Ovary (tissue), 9 donors: ENCODE data around the gene NEUROG2. TPM values are rescaled to one million over a fixed set of nuclear protein-coding genes. Genes with fewer than 3 reads are reported as not detected.

Experiments used
- DNase-seq, 5 donors: peaks; one replicate each; pipeline ENCODE4 v3.0.0-alpha.2; 2019 to 2020
- H3K27ac ChIP-seq, 2 donors: fragments of 200-600 bp; one replicate each; pipeline versions ENCODE4 v1.5.1 to v1.8.0; 2019 to 2022
- H3K27me3 ChIP-seq: fragments of 200-600 bp; one replicate; pipeline ENCODE4 v1.8.0; 2022
- H3K36me3 ChIP-seq: fragments of 200-600 bp; sonication (generic); one replicate; pipeline ENCODE4 v1.5.1; 2019
- H3K4me1 ChIP-seq: one replicate; pipeline ENCODE4 v1.8.1; 2013; ENCODE audit warnings: mild to moderate bottlenecking, moderate library complexity; ENCODE audit not compliant: insufficient read depth
- H3K4me3 ChIP-seq: fragments of 200-600 bp; sonication (generic); one replicate; pipeline ENCODE4 v1.5.1; 2017
- H3K9me3 ChIP-seq, 2 donors: fragments of 200-600 bp in 1 of 2; sonication (generic) in 1 of 2; one replicate each; pipeline versions ENCODE4 v1.5.1 to v1.8.1; 2013 to 2019; ENCODE audit warnings: mild to moderate bottlenecking in 1 of 2, moderate library complexity in 1 of 2
- EP300 ChIP-seq: sonication (generic); formaldehyde crosslinking; IDR thresholded peaks from one replicate; pipeline ENCODE4 v1.6.1; 2017; ENCODE audit warnings: antibody characterized with exemption
- POLR2A ChIP-seq: fragments of 450-650 bp; IDR thresholded peaks from one replicate; pipeline ENCODE4 v1.6.1; 2017; ENCODE audit warnings: antibody characterized with exemption, mild to moderate bottlenecking, moderate library complexity
- WGBS, 3 donors: extraction: QIAGEN DNeasy Blood & Tissue Kit in 1 of 3; methylation state at CpG; one replicate each; pipeline versions ENCODE4 v1.1.5 to v1.1.7; 2013 to 2017; 5-methylcytosine and 5-hydroxymethylcytosine counted together
- intact Hi-C, 4 donors: fragments of 100-400 bp; cut with DNase I; formaldehyde crosslinking; loops; one replicate each; pipeline versions ENCODE4 v1.11.0 to v1.15.1; 2022 to 2023
- polyA plus RNA-seq, 2 donors: library from polyadenylated mRNA; stranded (reverse); fragments of 200-250 nt in 1 of 2; fragments of 350-450 nt in 1 of 2; fragmentation: Illumina TruSeq in 1 of 2; extraction: RNeasy Lipid Tissue Mini Kit (QIAGEN cat#74804) in 1 of 2; gene quantifications; one replicate each; pipeline ENCODE4 v1.2.3, GENCODE V29; 2013 to 2014
- total RNA-seq, 7 donors: library from RNA; depleted of rRNA in 2 of 7; stranded (reverse); fragments of >200 nt in 2 of 7; fragmentation: NEBNext Ultra II Directional in 3 of 7; extraction: Animal tissue kit (Norgen Biotek cat#: 25700) in 3 of 7; gene quantifications; one replicate each; pipeline versions ENCODE4 v1.1.0 to v1.2.4, GENCODE V29; 2016 to 2023
- TF ChIP-seq, protein P1 (sequence below), 3 donors: fragments of 450-650 bp in 2 of 3; fragments of 200-600 bp in 1 of 3; IDR thresholded peaks; one replicate each; pipeline versions ENCODE4 v1.5.1 to v1.8.0; 2016 to 2022; ENCODE audit warnings: antibody characterized with exemption in 3 of 3, mild to moderate bottlenecking in 1 of 3
- donor health status: DM: no; HTN: no; CAD: no; lungs with moderate emphysema.
- donor health status: DM: no; HTN: no; CAD: no.
- donor health status: Bipolar disorder and iron deficiency.
- donor health status: DM: yes; HTN: yes; CAD: no.
- donor health status: DM: no; HTN: no; CAD: no.
- donor health status: DM: yes; HTN: yes; CAD: no.

NEUROG2 gene
- total and polyA plus RNA-seq, 9 donors: not detected

DNA sequence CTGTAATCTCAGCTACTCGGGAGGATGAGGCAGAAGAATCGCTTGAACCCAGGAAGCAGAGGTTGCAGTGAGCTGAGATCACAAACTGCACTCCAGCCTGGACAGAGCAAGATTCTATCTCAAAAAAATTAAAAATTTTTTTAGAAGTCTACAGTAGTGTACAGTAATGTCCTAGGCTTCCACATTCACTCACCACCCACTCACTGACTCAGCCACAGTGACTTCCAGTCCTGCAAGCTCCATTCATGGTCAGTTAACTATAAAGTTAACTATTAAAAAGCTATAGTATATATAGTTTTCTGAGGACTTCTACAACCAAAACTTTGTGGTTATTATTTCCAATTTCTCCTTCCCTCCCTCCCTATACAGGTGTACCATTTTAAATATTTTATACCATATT is 34.7 kb upstream of the NEUROG2 start:
- no peak for DNase-seq
- H3K4me3 ChIP-seq: no peak overlapping the region
- H3K9me3 ChIP-seq: no peaks in the 10 kb centered on the region
- intact Hi-C loops: no loop called here
- 93 to 97% (median 95%) methylated on average over 2 of the region's 2 CpGs for WGBS, 3 donors
- H3K4me1 ChIP-seq: no peaks in the 10 kb centered on the region
- TF ChIP-seq, protein P1, sequence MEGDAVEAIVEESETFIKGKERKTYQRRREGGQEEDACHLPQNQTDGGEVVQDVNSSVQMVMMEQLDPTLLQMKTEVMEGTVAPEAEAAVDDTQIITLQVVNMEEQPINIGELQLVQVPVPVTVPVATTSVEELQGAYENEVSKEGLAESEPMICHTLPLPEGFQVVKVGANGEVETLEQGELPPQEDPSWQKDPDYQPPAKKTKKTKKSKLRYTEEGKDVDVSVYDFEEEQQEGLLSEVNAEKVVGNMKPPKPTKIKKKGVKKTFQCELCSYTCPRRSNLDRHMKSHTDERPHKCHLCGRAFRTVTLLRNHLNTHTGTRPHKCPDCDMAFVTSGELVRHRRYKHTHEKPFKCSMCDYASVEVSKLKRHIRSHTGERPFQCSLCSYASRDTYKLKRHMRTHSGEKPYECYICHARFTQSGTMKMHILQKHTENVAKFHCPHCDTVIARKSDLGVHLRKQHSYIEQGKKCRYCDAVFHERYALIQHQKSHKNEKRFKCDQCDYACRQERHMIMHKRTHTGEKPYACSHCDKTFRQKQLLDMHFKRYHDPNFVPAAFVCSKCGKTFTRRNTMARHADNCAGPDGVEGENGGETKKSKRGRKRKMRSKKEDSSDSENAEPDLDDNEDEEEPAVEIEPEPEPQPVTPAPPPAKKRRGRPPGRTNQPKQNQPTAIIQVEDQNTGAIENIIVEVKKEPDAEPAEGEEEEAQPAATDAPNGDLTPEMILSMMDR (IDR thresholded peaks at IDR 0.05): no peak
- TF ChIP-seq EP300 (no peak), POLR2A (no peak)
- H3K27me3 ChIP-seq: no peaks in the 10 kb centered on the region
- no peaks in the 10 kb centered on the region for H3K36me3 ChIP-seq
- H3K27ac ChIP-seq: no peak overlapping the region

DNA sequence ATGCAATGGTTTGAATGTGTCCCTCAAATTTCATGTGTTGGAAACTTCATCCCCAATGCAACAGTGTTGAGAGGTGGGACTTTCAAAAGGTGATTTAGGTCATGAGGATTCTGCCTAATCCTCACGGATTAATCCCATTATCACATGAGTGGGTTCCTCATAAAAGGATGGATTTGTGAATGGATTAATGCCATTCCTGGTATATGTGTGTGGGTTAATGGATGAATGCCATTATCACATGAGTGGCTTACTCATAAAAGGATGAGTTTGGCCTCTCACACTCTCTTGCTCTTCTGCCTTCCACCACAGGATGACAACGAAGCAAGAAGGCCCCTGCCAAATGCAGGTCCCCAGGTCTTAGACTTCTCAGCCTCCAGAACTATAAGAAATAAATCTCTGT is 30.5 kb upstream of the NEUROG2 start:
- no peaks in the 10 kb centered on the region for H3K27me3 ChIP-seq
- H3K4me1 ChIP-seq: no peaks in the 10 kb centered on the region
- no peaks in the 10 kb centered on the region for H3K9me3 ChIP-seq
- no peak overlapping the region for H3K27ac ChIP-seq
- WGBS, 3 donors: 82 to 88% (median 85%) methylated on average over 2 of the region's 2 CpGs
- TF ChIP-seq EP300 (no peak), POLR2A (no peak)
- TF ChIP-seq, protein P1 (IDR thresholded peaks at IDR 0.05): no peak
- DNase-seq: no peak
- H3K4me3 ChIP-seq: no peak overlapping the region
- intact Hi-C loops: no loop called here
- no peaks in the 10 kb centered on the region for H3K36me3 ChIP-seq

DNA sequence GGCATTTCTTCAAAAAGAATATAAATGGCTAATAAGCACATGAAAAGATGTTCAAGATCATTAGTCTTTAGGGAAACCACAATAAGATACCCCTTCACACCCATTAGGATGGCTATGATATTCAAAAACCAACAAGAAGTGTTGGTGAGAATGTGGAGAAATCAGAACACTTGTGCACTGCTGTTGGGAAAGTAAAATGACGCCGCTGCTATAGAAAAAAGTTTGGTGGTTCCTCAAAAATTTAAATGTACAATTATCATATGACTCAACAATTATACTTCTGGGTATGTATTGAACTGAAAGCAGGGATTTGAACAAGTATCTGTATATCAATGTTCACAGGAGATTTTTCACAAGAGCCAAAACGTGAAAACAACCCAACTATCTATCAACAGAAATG is 29.4 kb upstream of the NEUROG2 start:
- H3K9me3 ChIP-seq: no peaks in the 10 kb centered on the region
- WGBS, 3 donors: 95% methylated on average over 3 of the region's 3 CpGs
- TF ChIP-seq EP300: no peak
- no peak for TF ChIP-seq POLR2A
- TF ChIP-seq, protein P1 (IDR thresholded peaks at IDR 0.05): no peak
- no peak overlapping the region for H3K27ac ChIP-seq
- no peak overlapping the region for H3K4me3 ChIP-seq
- no peaks in the 10 kb centered on the region for H3K4me1 ChIP-seq
- no peaks in the 10 kb centered on the region for H3K36me3 ChIP-seq
- no peaks in the 10 kb centered on the region for H3K27me3 ChIP-seq
- no peak for DNase-seq
- intact Hi-C loops: no loop called here

DNA sequence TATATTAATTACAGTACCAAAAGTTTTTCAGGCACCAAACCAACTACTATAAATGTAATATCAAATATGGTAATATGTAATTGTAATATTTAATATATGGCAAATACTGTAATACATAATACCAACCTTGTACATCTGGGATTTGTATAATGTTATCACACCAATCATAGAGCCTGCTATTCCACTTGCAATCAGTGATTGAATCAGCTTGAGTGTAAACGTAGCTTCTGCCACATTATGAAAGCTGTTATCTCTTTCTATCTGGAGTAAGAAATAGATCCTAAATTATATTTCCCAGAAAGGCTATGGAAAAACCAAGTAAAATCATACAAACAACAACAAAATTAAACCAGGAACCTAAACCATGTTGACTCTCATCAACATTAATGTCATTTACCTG is 24.7 kb upstream of the NEUROG2 start:
- intact Hi-C loops: no loop called here
- H3K27ac ChIP-seq: no peak overlapping the region
- H3K4me1 ChIP-seq: no peaks in the 10 kb centered on the region
- 85 to 95% (median 89%) methylated on average over 1 of the region's 1 CpG for WGBS, 3 donors
- H3K27me3 ChIP-seq: no peaks in the 10 kb centered on the region
- no peaks in the 10 kb centered on the region for H3K9me3 ChIP-seq
- no peak overlapping the region for H3K4me3 ChIP-seq
- no peak for DNase-seq
- H3K36me3 ChIP-seq: no peaks in the 10 kb centered on the region
- TF ChIP-seq EP300 (no peak), POLR2A (no peak)
- TF ChIP-seq, protein P1 (IDR thresholded peaks at IDR 0.05): no peak

DNA sequence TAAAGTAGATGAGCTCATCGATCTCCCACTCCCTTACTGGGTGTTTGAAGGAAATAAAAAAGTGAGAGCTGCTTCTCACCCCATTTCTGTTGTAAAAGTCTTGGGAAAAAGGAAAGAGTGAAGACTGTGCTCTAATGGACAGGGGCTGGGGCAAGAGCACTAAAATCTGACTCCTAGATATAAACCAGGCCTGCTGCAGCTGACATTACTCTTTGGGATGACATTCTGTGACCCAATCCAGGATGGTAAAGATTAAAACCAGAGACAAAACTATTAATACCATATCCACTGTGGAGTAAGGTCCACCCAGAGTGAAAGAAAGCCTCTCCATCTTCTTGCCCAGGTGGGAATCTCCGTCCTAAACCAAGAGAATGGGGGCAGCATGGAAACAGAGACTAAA is 20.1 kb upstream of the NEUROG2 start:
- no peaks in the 10 kb centered on the region for H3K9me3 ChIP-seq
- no peak overlapping the region for H3K4me3 ChIP-seq
- no peaks in the 10 kb centered on the region for H3K27me3 ChIP-seq
- WGBS, 3 donors: 77 to 87% (median 83%) methylated on average over 2 of the region's 2 CpGs
- intact Hi-C loops: no loop called here
- H3K4me1 ChIP-seq: no peaks in the 10 kb centered on the region
- DNase-seq: no peak
- H3K27ac ChIP-seq: no peak overlapping the region
- no peaks in the 10 kb centered on the region for H3K36me3 ChIP-seq
- TF ChIP-seq, protein P1 (IDR thresholded peaks at IDR 0.05): no peak
- no peak for TF ChIP-seq POLR2A
- no peak for TF ChIP-seq EP300
